ENCODE measurements around the gene WSCD2.

The WSCD2 gene

GRCh38 chr12:108162207-108162606 lies 33.1 kb downstream of the WSCD2 start:
- no peak for TF ChIP-seq CTCF (IDR thresholded peaks at IDR 0.05; ENCODE audit: control insufficient read depth, extremely low read depth, insufficient read depth)
- DNase-seq (ENCODE audit: low read depth): no peak
- no peak overlapping the region for H3K4me3 ChIP-seq (ENCODE audit: low read depth, low read length)

GRCh38 chr12:108166505-108166904 lies 37.4 kb downstream of the WSCD2 start:
- H3K4me3 ChIP-seq (ENCODE audit: low read depth, low read length): no peak overlapping the region
- TF ChIP-seq CTCF (IDR thresholded peaks at IDR 0.05; ENCODE audit: control insufficient read depth, extremely low read depth, insufficient read depth): no peak
- DNase-seq (ENCODE audit: low read depth): no peak

- TF ChIP-seq CTCF (IDR thresholded peaks at IDR 0.05; ENCODE audit: control insufficient read depth, extremely low read depth, insufficient read depth): no peak
- DNase-seq (ENCODE audit: low read depth): no peak
- H3K4me3 ChIP-seq (ENCODE audit: low read depth, low read length): no peak overlapping the region
These were observed 38.9 kb downstream of the WSCD2 start for GRCh38 chr12:108167974-108168373.

- no peak for TF ChIP-seq CTCF (IDR thresholded peaks at IDR 0.05; ENCODE audit: control insufficient read depth, extremely low read depth, insufficient read depth)
- no peak overlapping the region for H3K4me3 ChIP-seq (ENCODE audit: low read depth, low read length)
- DNase-seq (ENCODE audit: low read depth): no peak
These were observed 40.6 kb downstream of the WSCD2 start for GRCh38 chr12:108169708-108170107.

- DNase-seq (ENCODE audit: low read depth): no peak
- no peak for TF ChIP-seq CTCF (IDR thresholded peaks at IDR 0.05; ENCODE audit: control insufficient read depth, extremely low read depth, insufficient read depth)
- H3K4me3 ChIP-seq (ENCODE audit: low read depth, low read length): no peak overlapping the region
These were observed 41.1 kb downstream of the WSCD2 start for GRCh38 chr12:108170164-108170563.

- no peak for TF ChIP-seq CTCF (IDR thresholded peaks at IDR 0.05; ENCODE audit: control insufficient read depth, extremely low read depth, insufficient read depth)
- no peak overlapping the region for H3K4me3 ChIP-seq (ENCODE audit: low read depth, low read length)
- DNase-seq (ENCODE audit: low read depth): no peak
These were observed 42.9 kb downstream of the WSCD2 start for GRCh38 chr12:108172033-108172432.

- DNase-seq (ENCODE audit: low read depth): no peak
- no peak overlapping the region for H3K4me3 ChIP-seq (ENCODE audit: low read depth, low read length)
- no peak for TF ChIP-seq CTCF (IDR thresholded peaks at IDR 0.05; ENCODE audit: control insufficient read depth, extremely low read depth, insufficient read depth)
These were observed 44.1 kb downstream of the WSCD2 start for GRCh38 chr12:108173160-108173559.

Data from LNCaP clone FGC (cell line).